ENCODE data around the gene STX3.
"Not testable (repeated sequence)": the region's sequence is repeated elsewhere in the genome, so short reads cannot be mapped to it uniquely, and the experiment has no call there.

The STX3 gene

DNA sequence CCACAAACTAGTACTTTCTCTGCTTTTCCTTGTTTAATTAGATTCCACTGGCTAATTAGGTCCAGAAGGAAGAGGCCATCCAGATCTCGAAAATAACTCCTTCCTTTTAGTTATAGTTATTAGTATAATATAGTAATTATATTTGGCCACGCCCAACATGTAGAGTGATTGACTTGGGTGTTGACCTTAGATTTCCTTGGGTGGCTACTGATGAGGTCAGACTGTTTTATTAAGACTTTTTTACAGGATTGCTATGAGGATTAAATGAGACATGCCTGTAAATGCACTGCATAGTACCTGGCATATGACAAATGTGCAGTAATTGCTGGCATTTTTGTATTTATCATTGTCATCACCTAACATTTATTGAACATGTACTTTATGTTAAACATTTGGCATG is 26.9 kb downstream of the STX3 start:
- H3K27me3 ChIP-seq (ENCODE audit: insufficient read depth, poor library complexity, severe bottlenecking), result no peaks in the 10 kb centered on the region
- no peak overlapping the region for H3K4me3 ChIP-seq (replicated peaks; ENCODE audit: insufficient read depth, low read length)
- no peak for DNase-seq (ENCODE audit: low read depth in 1 of 2, low spot score in 1 of 2)
- TF ChIP-seq, protein P1, sequence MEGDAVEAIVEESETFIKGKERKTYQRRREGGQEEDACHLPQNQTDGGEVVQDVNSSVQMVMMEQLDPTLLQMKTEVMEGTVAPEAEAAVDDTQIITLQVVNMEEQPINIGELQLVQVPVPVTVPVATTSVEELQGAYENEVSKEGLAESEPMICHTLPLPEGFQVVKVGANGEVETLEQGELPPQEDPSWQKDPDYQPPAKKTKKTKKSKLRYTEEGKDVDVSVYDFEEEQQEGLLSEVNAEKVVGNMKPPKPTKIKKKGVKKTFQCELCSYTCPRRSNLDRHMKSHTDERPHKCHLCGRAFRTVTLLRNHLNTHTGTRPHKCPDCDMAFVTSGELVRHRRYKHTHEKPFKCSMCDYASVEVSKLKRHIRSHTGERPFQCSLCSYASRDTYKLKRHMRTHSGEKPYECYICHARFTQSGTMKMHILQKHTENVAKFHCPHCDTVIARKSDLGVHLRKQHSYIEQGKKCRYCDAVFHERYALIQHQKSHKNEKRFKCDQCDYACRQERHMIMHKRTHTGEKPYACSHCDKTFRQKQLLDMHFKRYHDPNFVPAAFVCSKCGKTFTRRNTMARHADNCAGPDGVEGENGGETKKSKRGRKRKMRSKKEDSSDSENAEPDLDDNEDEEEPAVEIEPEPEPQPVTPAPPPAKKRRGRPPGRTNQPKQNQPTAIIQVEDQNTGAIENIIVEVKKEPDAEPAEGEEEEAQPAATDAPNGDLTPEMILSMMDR (IDR thresholded peaks at IDR 0.05; ENCODE audit: insufficient read depth, low read length), result no peak
- TF ChIP-seq, protein P2, sequence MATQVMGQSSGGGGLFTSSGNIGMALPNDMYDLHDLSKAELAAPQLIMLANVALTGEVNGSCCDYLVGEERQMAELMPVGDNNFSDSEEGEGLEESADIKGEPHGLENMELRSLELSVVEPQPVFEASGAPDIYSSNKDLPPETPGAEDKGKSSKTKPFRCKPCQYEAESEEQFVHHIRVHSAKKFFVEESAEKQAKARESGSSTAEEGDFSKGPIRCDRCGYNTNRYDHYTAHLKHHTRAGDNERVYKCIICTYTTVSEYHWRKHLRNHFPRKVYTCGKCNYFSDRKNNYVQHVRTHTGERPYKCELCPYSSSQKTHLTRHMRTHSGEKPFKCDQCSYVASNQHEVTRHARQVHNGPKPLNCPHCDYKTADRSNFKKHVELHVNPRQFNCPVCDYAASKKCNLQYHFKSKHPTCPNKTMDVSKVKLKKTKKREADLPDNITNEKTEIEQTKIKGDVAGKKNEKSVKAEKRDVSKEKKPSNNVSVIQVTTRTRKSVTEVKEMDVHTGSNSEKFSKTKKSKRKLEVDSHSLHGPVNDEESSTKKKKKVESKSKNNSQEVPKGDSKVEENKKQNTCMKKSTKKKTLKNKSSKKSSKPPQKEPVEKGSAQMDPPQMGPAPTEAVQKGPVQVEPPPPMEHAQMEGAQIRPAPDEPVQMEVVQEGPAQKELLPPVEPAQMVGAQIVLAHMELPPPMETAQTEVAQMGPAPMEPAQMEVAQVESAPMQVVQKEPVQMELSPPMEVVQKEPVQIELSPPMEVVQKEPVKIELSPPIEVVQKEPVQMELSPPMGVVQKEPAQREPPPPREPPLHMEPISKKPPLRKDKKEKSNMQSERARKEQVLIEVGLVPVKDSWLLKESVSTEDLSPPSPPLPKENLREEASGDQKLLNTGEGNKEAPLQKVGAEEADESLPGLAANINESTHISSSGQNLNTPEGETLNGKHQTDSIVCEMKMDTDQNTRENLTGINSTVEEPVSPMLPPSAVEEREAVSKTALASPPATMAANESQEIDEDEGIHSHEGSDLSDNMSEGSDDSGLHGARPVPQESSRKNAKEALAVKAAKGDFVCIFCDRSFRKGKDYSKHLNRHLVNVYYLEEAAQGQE (IDR thresholded peaks at IDR 0.05; ENCODE audit: insufficient replicate concordance, low read depth), result no peak
- TF ChIP-seq SPI1 (IDR thresholded peaks at IDR 0.05; ENCODE audit: borderline replicate concordance, low read depth) (no peak), POLR2AphosphoS5 (IDR thresholded peaks at IDR 0.05; ENCODE audit: low read depth) (no peak), GABPA (IDR thresholded peaks at IDR 0.05; ENCODE audit: low read depth) (no peak)
- H3K27ac ChIP-seq (replicated peaks), result no peak overlapping the region

DNA sequence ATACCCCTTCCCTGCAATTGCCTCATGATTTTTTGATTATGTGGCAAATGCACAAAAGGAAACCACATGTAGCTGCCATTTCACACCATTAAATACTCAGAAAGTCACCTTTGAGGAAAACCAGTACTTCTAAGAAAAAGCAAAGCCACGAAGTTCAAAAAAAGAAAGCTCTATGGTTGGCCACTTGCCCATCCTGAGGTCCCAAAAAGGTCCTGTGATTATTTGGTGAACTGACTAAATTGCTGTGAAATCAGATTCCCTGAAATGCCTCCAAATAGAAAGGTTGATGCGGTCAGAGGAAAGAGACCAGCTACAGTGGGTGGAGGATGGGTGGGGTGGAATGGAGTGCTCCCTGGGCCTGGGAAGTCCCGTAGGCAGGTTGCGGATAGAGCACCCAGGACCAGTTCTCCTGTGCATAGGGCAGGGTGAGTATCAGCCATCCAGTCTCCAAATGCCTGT is 28.5 kb downstream of the STX3 start:
- TF ChIP-seq SPI1 (IDR thresholded peaks at IDR 0.05; ENCODE audit: borderline replicate concordance, low read depth) (no peak), POLR2AphosphoS5 (IDR thresholded peaks at IDR 0.05; ENCODE audit: low read depth) (no peak), GABPA (IDR thresholded peaks at IDR 0.05; ENCODE audit: low read depth) (no peak)
- TF ChIP-seq, protein P2 (IDR thresholded peaks at IDR 0.05; ENCODE audit: insufficient replicate concordance, low read depth), result no peak
- TF ChIP-seq, protein P1 (IDR thresholded peaks at IDR 0.05; ENCODE audit: insufficient read depth, low read length), result no peak

DNA sequence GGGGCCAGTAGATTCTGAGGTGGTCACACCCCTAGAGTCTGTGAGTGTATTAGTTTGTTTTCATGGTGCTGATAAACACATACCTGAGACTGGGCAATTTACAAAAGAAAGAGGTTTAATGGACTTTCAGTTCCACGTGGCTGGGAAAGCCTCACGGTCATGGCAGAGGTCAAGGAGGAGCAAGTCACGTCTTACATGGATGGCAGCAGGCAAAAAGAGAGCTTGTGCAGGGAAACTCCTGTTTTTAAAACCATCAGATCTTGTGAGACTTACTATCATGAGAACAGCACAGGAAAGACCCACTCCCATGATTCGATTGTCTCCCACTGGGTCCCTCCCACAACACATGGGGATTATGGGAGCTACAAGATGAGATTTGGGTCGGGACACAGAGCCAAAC is 29.3 kb downstream of the STX3 start:
- not testable (repeated sequence) for DNase-seq (ENCODE audit: low read depth in 1 of 2, low spot score in 1 of 2); H3K27me3 ChIP-seq (ENCODE audit: insufficient read depth, poor library complexity, severe bottlenecking); H3K4me3 ChIP-seq (replicated peaks; ENCODE audit: insufficient read depth, low read length); H3K27ac ChIP-seq (replicated peaks)

More for the DNA sequence above, 28.5 kb downstream of the STX3 start:
- Histone ChIP-seq H3K27ac (replicated peaks) (no peak overlapping the region), H3K27me3 (ENCODE audit: insufficient read depth, poor library complexity, severe bottlenecking) (no peaks in the 10 kb centered on the region), H3K4me3 (replicated peaks; ENCODE audit: insufficient read depth, low read length) (no peak overlapping the region)
- DNase-seq (ENCODE audit: low read depth in 1 of 2, low spot score in 1 of 2), result no peak

DNA sequence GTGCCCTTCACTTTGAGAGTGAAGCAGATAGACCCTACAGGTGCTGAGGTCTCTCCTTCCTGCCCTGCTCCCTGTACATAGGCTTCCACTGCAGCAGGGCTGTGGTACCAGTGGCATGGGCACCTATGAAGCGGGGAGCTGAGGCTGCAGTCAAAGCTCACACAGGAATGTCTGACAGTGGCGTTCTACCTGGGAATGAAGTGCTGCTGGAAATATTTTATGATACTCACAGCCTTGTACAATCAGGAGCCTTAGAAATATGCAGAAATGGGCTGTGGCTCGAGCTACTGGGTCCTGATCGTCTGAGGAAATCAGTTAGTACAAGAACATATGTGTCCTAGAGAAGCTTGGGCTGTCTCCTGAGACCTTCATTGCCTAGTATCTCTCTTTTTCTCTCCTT is 30.6 kb downstream of the STX3 start:
- TF ChIP-seq, protein P1 (IDR thresholded peaks at IDR 0.05; ENCODE audit: insufficient read depth, low read length), result no peak
- TF ChIP-seq POLR2AphosphoS5 (IDR thresholded peaks at IDR 0.05; ENCODE audit: low read depth) (no peak), GABPA (IDR thresholded peaks at IDR 0.05; ENCODE audit: low read depth) (no peak), SPI1 (IDR thresholded peaks at IDR 0.05; ENCODE audit: borderline replicate concordance, low read depth) (no peak)
- TF ChIP-seq, protein P2 (IDR thresholded peaks at IDR 0.05; ENCODE audit: insufficient replicate concordance, low read depth), result no peak
- DNase-seq (ENCODE audit: low read depth in 1 of 2, low spot score in 1 of 2), result no peak
- Histone ChIP-seq H3K27ac (replicated peaks) (no peak overlapping the region), H3K4me3 (replicated peaks; ENCODE audit: insufficient read depth, low read length) (no peak overlapping the region), H3K27me3 (ENCODE audit: insufficient read depth, poor library complexity, severe bottlenecking) (no peaks in the 10 kb centered on the region)

Data from HL-60 (cell line).